ENCODE results near the gene SATL1. TPM values are rescaled to one million over a fixed set of nuclear protein-coding genes. Genes with fewer than 3 reads are reported as not detected.

Gene SATL1
- total and polyA plus RNA-seq, 2 experiments from 2014 or later, result not detected

DNA sequence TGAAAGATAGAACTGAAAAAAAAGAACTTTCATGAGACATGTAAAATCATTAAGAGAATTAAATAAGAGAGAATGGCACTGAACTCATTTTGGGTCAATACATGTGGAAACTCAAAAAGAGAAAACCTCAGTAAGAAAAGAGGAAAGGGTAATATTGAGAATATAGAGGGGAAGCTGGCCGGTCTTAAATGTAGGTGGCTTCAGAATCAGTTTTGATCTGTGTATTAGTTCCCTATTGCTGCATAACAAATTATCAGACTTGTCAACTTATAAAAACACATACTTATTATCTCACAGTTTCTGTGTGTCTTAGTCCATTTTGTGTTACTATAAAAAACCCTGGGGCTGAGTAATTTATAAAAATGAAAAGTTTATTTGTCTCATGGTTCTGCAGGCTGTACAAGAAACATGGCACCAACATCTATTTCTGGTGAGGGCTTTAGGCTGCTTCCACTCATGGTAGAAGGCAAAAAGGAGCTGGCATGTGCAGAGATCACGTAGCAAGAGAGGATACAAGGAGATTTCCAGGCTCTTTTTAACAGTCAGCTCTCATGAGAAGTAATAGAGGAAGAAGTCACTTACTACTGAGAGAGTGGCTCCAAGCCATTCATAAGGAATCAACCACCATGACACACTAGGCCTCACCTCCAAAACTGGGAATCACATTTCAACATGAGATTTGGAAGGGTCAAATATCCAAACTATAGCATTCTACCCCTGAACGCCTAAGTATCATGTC lies 29.6 kb downstream of the SATL1 start:
- Histone ChIP-seq H3K27ac (no peak overlapping the region), H3K36me3 (ENCODE audit: low read depth) (no peaks in the 10 kb centered on the region), H3K9ac (no peak overlapping the region), H3K9me3 (ENCODE audit: low read depth) (no peaks in the 10 kb centered on the region), H2AFZ (no peak overlapping the region), H3K4me3 (no peak overlapping the region), H3K9me2 (ENCODE audit: insufficient read depth) (no peaks in the 10 kb centered on the region), H3K79me2 (ENCODE audit: insufficient read depth) (no peaks in the 10 kb centered on the region), H4K20me1 (ENCODE audit: insufficient read depth) (no peaks in the 10 kb centered on the region), H3F3A (ENCODE audit: insufficient read depth) (no peaks in the 10 kb centered on the region), H3K4me2 (ENCODE audit: unreplicated experiment) (no peak overlapping the region), H3K4me1 (ENCODE audit: insufficient read depth) (no peaks in the 10 kb centered on the region), H3K27me3 (replicated peaks; ENCODE audit: insufficient read depth) (no peaks in the 10 kb centered on the region)
- WGBS, 2 experiments (ENCODE audit: low coverage in 1 of 2, low lambda C conversion rate in 2 of 2, missing lambda C conversion rate in 2 of 2), result 20 to 22% methylated on average over 3 of the region's 3 CpGs
- TF ChIP-seq EZH2 (IDR thresholded peaks at IDR 0.05; ENCODE audit: insufficient read depth, poor library complexity, severe bottlenecking) (no peak), EZH2phosphoT487 (IDR thresholded peaks at IDR 0.05; ENCODE audit: insufficient read depth, low read depth) (no peak)
- no peak for DNase-seq
- in situ Hi-C loops (cut with MboI), result no loop called here

DNA sequence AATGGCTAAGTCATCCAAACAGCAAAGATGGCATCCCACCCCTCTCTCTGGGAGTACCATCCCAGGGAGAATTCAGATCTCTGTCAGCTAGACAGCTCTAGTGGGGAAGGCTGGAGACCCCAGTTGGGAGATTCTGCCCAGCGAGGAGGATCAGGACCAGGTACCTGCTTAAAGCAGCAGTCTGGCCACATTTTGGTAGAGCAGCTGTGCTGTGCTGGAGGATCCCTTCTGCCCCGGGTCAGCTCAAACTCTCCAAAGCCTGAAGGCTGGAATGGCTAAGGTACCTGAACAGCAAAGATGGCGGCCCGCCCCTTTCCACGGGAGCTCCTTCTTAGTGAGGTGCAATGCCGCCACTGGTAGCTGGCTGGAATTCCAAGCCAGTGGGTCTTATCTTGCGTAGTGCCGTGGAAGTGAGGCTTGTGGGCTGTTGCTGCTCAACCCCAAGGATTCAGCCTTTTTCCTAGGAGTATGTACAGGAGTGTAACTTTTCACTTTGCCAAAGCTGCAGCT lies 40.1 kb downstream of the SATL1 start:
- 35 to 45% methylated on average over 6 to 7 of the region's 8 CpGs for WGBS, 2 experiments (ENCODE audit: low coverage in 1 of 2, low lambda C conversion rate in 2 of 2, missing lambda C conversion rate in 2 of 2)
- H3K27ac ChIP-seq, result no peak overlapping the region
- no peak for TF ChIP-seq EZH2phosphoT487 (IDR thresholded peaks at IDR 0.05; ENCODE audit: insufficient read depth, low read depth)
- no peak for TF ChIP-seq EZH2 (IDR thresholded peaks at IDR 0.05; ENCODE audit: insufficient read depth, poor library complexity, severe bottlenecking)
- no peaks in the 10 kb centered on the region for H3F3A ChIP-seq (ENCODE audit: insufficient read depth)
- no peak for DNase-seq
- no peaks in the 10 kb centered on the region for H3K79me2 ChIP-seq (ENCODE audit: insufficient read depth)
- H3K9me2 ChIP-seq (ENCODE audit: insufficient read depth), result no peaks in the 10 kb centered on the region
- H3K9ac ChIP-seq, result no peak overlapping the region
- H3K4me3 ChIP-seq, result no peak overlapping the region
- H3K9me3 ChIP-seq (ENCODE audit: low read depth), result no peaks in the 10 kb centered on the region
- in situ Hi-C loops (cut with MboI), result no loop called here
- no peak overlapping the region for H3K4me2 ChIP-seq (ENCODE audit: unreplicated experiment)
- no peak overlapping the region for H2AFZ ChIP-seq
- H4K20me1 ChIP-seq (ENCODE audit: insufficient read depth), result no peaks in the 10 kb centered on the region
- no peaks in the 10 kb centered on the region for H3K36me3 ChIP-seq (ENCODE audit: low read depth)
- H3K27me3 ChIP-seq (replicated peaks; ENCODE audit: insufficient read depth), result no peaks in the 10 kb centered on the region
- H3K4me1 ChIP-seq (ENCODE audit: insufficient read depth), result no peaks in the 10 kb centered on the region

DNA sequence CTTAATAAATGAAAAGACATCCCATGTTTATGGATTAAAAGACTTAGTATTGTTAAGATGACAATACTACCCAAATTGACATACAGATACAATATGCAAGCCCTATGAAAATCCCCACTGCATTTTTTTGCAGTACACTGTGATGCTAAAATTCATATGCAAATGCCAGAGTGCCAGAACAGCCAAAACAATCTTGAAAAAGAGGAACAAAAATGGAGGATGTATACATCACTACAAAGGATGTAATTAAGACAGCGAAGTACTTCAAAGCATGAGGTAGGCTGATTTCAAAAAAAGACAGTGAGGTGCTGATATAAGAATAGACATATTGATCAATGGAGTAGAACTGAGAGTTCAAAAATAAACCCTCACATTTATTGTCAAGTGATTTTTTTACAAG lies 47.3 kb downstream of the SATL1 start:
- H3K79me2 ChIP-seq (ENCODE audit: insufficient read depth), result no peaks in the 10 kb centered on the region
- in situ Hi-C loops (cut with MboI), result no loop called here
- no peak overlapping the region for H2AFZ ChIP-seq
- H3K9ac ChIP-seq, result no peak overlapping the region
- H3F3A ChIP-seq (ENCODE audit: insufficient read depth), result no peaks in the 10 kb centered on the region
- no peaks in the 10 kb centered on the region for H3K4me1 ChIP-seq (ENCODE audit: insufficient read depth)
- WGBS, 2 experiments (ENCODE audit: low coverage in 1 of 2, low lambda C conversion rate in 2 of 2, missing lambda C conversion rate in 2 of 2), result 17 to 32% methylated on average over 1 of the region's 1 CpG
- H3K27ac ChIP-seq, result no peak overlapping the region
- no peaks in the 10 kb centered on the region for H3K9me3 ChIP-seq (ENCODE audit: low read depth)
- no peak overlapping the region for H3K4me3 ChIP-seq
- no peaks in the 10 kb centered on the region for H3K9me2 ChIP-seq (ENCODE audit: insufficient read depth)
- no peaks in the 10 kb centered on the region for H3K27me3 ChIP-seq (replicated peaks; ENCODE audit: insufficient read depth)
- H3K36me3 ChIP-seq (ENCODE audit: low read depth), result no peaks in the 10 kb centered on the region
- no peak overlapping the region for H3K4me2 ChIP-seq (ENCODE audit: unreplicated experiment)
- DNase-seq, result no peak
- TF ChIP-seq EZH2phosphoT487 (IDR thresholded peaks at IDR 0.05; ENCODE audit: insufficient read depth, low read depth) (no peak), EZH2 (IDR thresholded peaks at IDR 0.05; ENCODE audit: insufficient read depth, poor library complexity, severe bottlenecking) (no peak)
- no peaks in the 10 kb centered on the region for H4K20me1 ChIP-seq (ENCODE audit: insufficient read depth)

DNA sequence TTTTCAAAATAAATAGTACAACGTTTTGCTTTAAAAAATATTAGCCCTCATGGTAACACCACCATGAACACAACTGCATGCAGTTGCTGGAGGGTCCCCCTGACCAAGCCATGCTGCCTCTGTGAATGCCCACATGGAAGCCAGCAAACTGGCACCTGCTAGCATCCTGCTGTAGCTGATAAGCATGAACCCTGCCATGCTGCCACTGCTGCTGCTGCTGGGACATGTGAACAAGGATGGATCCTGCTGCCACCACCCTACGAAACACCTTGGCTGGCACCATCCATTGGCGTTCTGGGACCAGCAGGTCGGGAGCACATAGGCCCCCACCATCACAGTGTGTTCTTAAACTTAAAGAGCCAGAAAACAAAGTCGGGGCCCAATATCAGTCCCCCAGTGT lies 83.9 kb downstream of the SATL1 start:
- H3K4me3 ChIP-seq, result no peak overlapping the region
- no peaks in the 10 kb centered on the region for H3F3A ChIP-seq (ENCODE audit: insufficient read depth)
- no peaks in the 10 kb centered on the region for H4K20me1 ChIP-seq (ENCODE audit: insufficient read depth)
- WGBS, 2 experiments (ENCODE audit: low coverage in 1 of 2, low lambda C conversion rate in 2 of 2, missing lambda C conversion rate in 2 of 2), result 21 to 24% methylated on average over 2 to 5 of the region's 5 CpGs
- H3K9me2 ChIP-seq (ENCODE audit: insufficient read depth), result no peaks in the 10 kb centered on the region
- H3K27me3 ChIP-seq (replicated peaks; ENCODE audit: insufficient read depth), result no peaks in the 10 kb centered on the region
- no peaks in the 10 kb centered on the region for H3K4me1 ChIP-seq (ENCODE audit: insufficient read depth)
- no peaks in the 10 kb centered on the region for H3K36me3 ChIP-seq (ENCODE audit: low read depth)
- H2AFZ ChIP-seq, result no peak overlapping the region
- H3K9me3 ChIP-seq (ENCODE audit: low read depth), result no peaks in the 10 kb centered on the region
- no peak overlapping the region for H3K4me2 ChIP-seq (ENCODE audit: unreplicated experiment)
- TF ChIP-seq EZH2phosphoT487 (IDR thresholded peaks at IDR 0.05; ENCODE audit: insufficient read depth, low read depth) (no peak), EZH2 (IDR thresholded peaks at IDR 0.05; ENCODE audit: insufficient read depth, poor library complexity, severe bottlenecking) (no peak)
- no peak for DNase-seq
- no peak overlapping the region for H3K9ac ChIP-seq
- H3K27ac ChIP-seq, result no peak overlapping the region
- H3K79me2 ChIP-seq (ENCODE audit: insufficient read depth), result no peaks in the 10 kb centered on the region
- in situ Hi-C loops (cut with MboI), result no loop called here
